Large intestine (tissue), 3 donors: ENCODE results near the gene FLNB. TPM values are rescaled to one million over a fixed set of nuclear protein-coding genes. Genes with fewer than 3 reads are reported as not detected.

Experiments
- DNase-seq, 2 donors: peaks; one replicate each; pipeline versions ENCODE4 v3.0.0 to v3.0.0-alpha.2; 2013
- H3K27ac ChIP-seq: one replicate; pipeline ENCODE4 v1.5.1; 2013; ENCODE audit warnings: low read length
- H3K27me3 ChIP-seq: 2 replicates; pipeline ENCODE4 v1.6.1; 2013; ENCODE audit warnings: low read length; ENCODE audit not compliant: control insufficient read depth, insufficient read depth
- H3K36me3 ChIP-seq: 2 replicates; pipeline ENCODE4 v1.6.1; 2013; ENCODE audit warnings: low read length; ENCODE audit not compliant: control insufficient read depth, insufficient read depth
- H3K4me1 ChIP-seq: one replicate; pipeline ENCODE4 v1.6.1; 2013; ENCODE audit warnings: low read length; ENCODE audit not compliant: control insufficient read depth, insufficient read depth
- H3K4me3 ChIP-seq: one replicate; pipeline ENCODE4 v1.5.1; 2013; ENCODE audit warnings: low read length
- H3K9me3 ChIP-seq: one replicate; pipeline ENCODE4 v1.6.1; 2013; ENCODE audit warnings: mild to moderate bottlenecking, low read depth, low read length, moderate library complexity; ENCODE audit not compliant: control insufficient read depth
- WGBS: methylation state at CpG from one replicate; pipeline ENCODE4 v1.1.5; 2013; ENCODE audit warnings: low lambda C conversion rate; ENCODE audit not compliant: insufficient coverage; 5-methylcytosine and 5-hydroxymethylcytosine counted together
- polyA plus RNA-seq: library from polyadenylated mRNA; unstranded; fragments of 120-200 nt; gene quantifications from one replicate; pipeline ENCODE4 v1.2.1, GENCODE V29; 2013

FLNB gene
- polyA plus RNA-seq, 1 donor: 149 TPM

GRCh38 chr3:58020783-58021071 is 12.5 kb downstream of the FLNB start:
- peak overlapping the region; percentile 62 for H3K27ac ChIP-seq
- DNase-seq: no peak
- H3K4me3 ChIP-seq: no peak overlapping the region
- no peaks in the 10 kb centered on the region for H3K27me3 ChIP-seq
- H3K9me3 ChIP-seq: no peaks in the 10 kb centered on the region
- no CpG with 5 or more reads among the region's 7 CpGs for WGBS
- H3K36me3 ChIP-seq: peaks cover 3% of the 10 kb centered on the region
- peaks cover 60% of the 10 kb centered on the region for H3K4me1 ChIP-seq

- H3K9me3 ChIP-seq: no peaks in the 10 kb centered on the region
- peak overlapping the region; percentile 62 for H3K27ac ChIP-seq
- no CpG with 5 or more reads among the region's 8 CpGs for WGBS
- peak in 1 of 2 donors; percentile 77 for DNase-seq
- no peaks in the 10 kb centered on the region for H3K27me3 ChIP-seq
- no peak overlapping the region for H3K4me3 ChIP-seq
- peaks cover 3% of the 10 kb centered on the region for H3K36me3 ChIP-seq
- peaks cover 59% of the 10 kb centered on the region for H3K4me1 ChIP-seq
These were observed 13.1 kb downstream of the FLNB start for GRCh38 chr3:58021072-58021959.

- no peak for DNase-seq
- no peaks in the 10 kb centered on the region for H3K27me3 ChIP-seq
- peak overlapping the region; percentile 62 for H3K27ac ChIP-seq
- peaks cover 59% of the 10 kb centered on the region for H3K4me1 ChIP-seq
- no CpG with 5 or more reads among the region's 5 CpGs for WGBS
- H3K4me3 ChIP-seq: no peak overlapping the region
- H3K9me3 ChIP-seq: no peaks in the 10 kb centered on the region
- H3K36me3 ChIP-seq: peaks cover 3% of the 10 kb centered on the region
These were observed 13.7 kb downstream of the FLNB start for GRCh38 chr3:58021962-58022361.

- 100% methylated on average over 2 of the region's 3 CpGs for WGBS
- no peak overlapping the region for H3K4me3 ChIP-seq
- H3K27ac ChIP-seq: no peak overlapping the region
- peaks cover 54% of the 10 kb centered on the region for H3K4me1 ChIP-seq
- no peaks in the 10 kb centered on the region for H3K9me3 ChIP-seq
- H3K36me3 ChIP-seq: peaks cover 3% of the 10 kb centered on the region
- H3K27me3 ChIP-seq: no peaks in the 10 kb centered on the region
- no peak for DNase-seq
These were observed 14.3 kb downstream of the FLNB start for GRCh38 chr3:58022490-58022889.

- Histone ChIP-seq H3K36me3 (peaks cover 3% of the 10 kb centered on the region), H3K9me3 (no peaks in the 10 kb centered on the region), H3K27ac (no peak overlapping the region), H3K4me1 (peaks cover 43% of the 10 kb centered on the region), H3K27me3 (no peaks in the 10 kb centered on the region), H3K4me3 (no peak overlapping the region)
- no peak for DNase-seq
- WGBS: no CpG with 5 or more reads among the region's 2 CpGs
These were observed 15.3 kb downstream of the FLNB start for GRCh38 chr3:58023531-58023930.

- WGBS: no CpG with 5 or more reads among the region's 5 CpGs
- no peaks in the 10 kb centered on the region for H3K9me3 ChIP-seq
- no peaks in the 10 kb centered on the region for H3K27me3 ChIP-seq
- H3K27ac ChIP-seq: no peak overlapping the region
- peaks cover 25% of the 10 kb centered on the region for H3K4me1 ChIP-seq
- H3K4me3 ChIP-seq: no peak overlapping the region
- peaks cover 3% of the 10 kb centered on the region for H3K36me3 ChIP-seq
- no peak for DNase-seq
These were observed 17.2 kb downstream of the FLNB start for GRCh38 chr3:58025406-58025805.

GRCh38 chr3:58025837-58026569 is 17.8 kb downstream of the FLNB start:
- Histone ChIP-seq H3K27ac (no peak overlapping the region), H3K9me3 (no peaks in the 10 kb centered on the region), H3K4me3 (no peak overlapping the region), H3K4me1 (peaks cover 19% of the 10 kb centered on the region), H3K27me3 (no peaks in the 10 kb centered on the region), H3K36me3 (peaks cover 3% of the 10 kb centered on the region)
- no CpG with 5 or more reads among the region's 12 CpGs for WGBS
- DNase-seq: peak in 1 of 2 donors; percentile 49

- peaks cover 13% of the 10 kb centered on the region for H3K4me1 ChIP-seq
- no peaks in the 10 kb centered on the region for H3K27me3 ChIP-seq
- peaks cover 3% of the 10 kb centered on the region for H3K36me3 ChIP-seq
- no peak overlapping the region for H3K4me3 ChIP-seq
- H3K9me3 ChIP-seq: no peaks in the 10 kb centered on the region
- DNase-seq: no peak
- no peak overlapping the region for H3K27ac ChIP-seq
- 86% methylated on average over 1 of the region's 7 CpGs for WGBS
These were observed 18.4 kb downstream of the FLNB start for GRCh38 chr3:58026598-58026997.

GRCh38 chr3:58027704-58028317 is 19.6 kb downstream of the FLNB start:
- 71% methylated on average over 1 of the region's 6 CpGs for WGBS
- Histone ChIP-seq H3K36me3 (peaks cover 3% of the 10 kb centered on the region), H3K4me1 (peaks cover 12% of the 10 kb centered on the region), H3K9me3 (no peaks in the 10 kb centered on the region), H3K27ac (no peak overlapping the region), H3K4me3 (no peak overlapping the region), H3K27me3 (no peaks in the 10 kb centered on the region)
- DNase-seq: no peak

- peaks cover 3% of the 10 kb centered on the region for H3K36me3 ChIP-seq
- no CpG with 5 or more reads among the region's 1 CpG for WGBS
- peaks cover 12% of the 10 kb centered on the region for H3K4me1 ChIP-seq
- H3K9me3 ChIP-seq: no peaks in the 10 kb centered on the region
- H3K27ac ChIP-seq: no peak overlapping the region
- no peak overlapping the region for H3K4me3 ChIP-seq
- no peak for DNase-seq
- H3K27me3 ChIP-seq: no peaks in the 10 kb centered on the region
These were observed 20.7 kb downstream of the FLNB start for GRCh38 chr3:58028902-58029301.
